ENCODE data around the gene SDK1.

SDK1 gene

GRCh38 chr7:4000139-4000538 lies 699.1 kb downstream of the SDK1 start:
- H3K4me1 Mint-ChIP-seq: peaks cover 13% of the 10 kb centered on the region
- no peak overlapping the region for H3K27ac Mint-ChIP-seq
- H3K27me3 Mint-ChIP-seq (ENCODE audit: low read depth): peaks cover 4% of the 10 kb centered on the region

GRCh38 chr7:4000934-4001333 lies 699.9 kb downstream of the SDK1 start:
- Mint-ChIP-seq H3K36me3 (ENCODE audit: low read depth) (no peaks in the 10 kb centered on the region), H3K27me3 (ENCODE audit: low read depth) (no peaks in the 10 kb centered on the region), H3K27ac (no peak overlapping the region), H3K4me3 (no peak overlapping the region), H3K4me1 (peaks cover 13% of the 10 kb centered on the region), H3K9me3 (no peaks in the 10 kb centered on the region)
- TF ChIP-seq CTCF (IDR thresholded peaks at IDR 0.05; ENCODE audit: unreplicated experiment in 3 of 3): no peak

More at GRCh38 chr7:4000139-4000538, 699.1 kb downstream of the SDK1 start:
- no peaks in the 10 kb centered on the region for H3K9me3 Mint-ChIP-seq
- TF ChIP-seq CTCF (IDR thresholded peaks at IDR 0.05; ENCODE audit: unreplicated experiment in 3 of 3): no peak
- H3K4me3 Mint-ChIP-seq: no peak overlapping the region
- H3K36me3 Mint-ChIP-seq (ENCODE audit: low read depth): no peaks in the 10 kb centered on the region

GRCh38 chr7:4001742-4002141 lies 700.7 kb downstream of the SDK1 start:
- no peaks in the 10 kb centered on the region for H3K36me3 Mint-ChIP-seq (ENCODE audit: low read depth)
- no peaks in the 10 kb centered on the region for H3K9me3 Mint-ChIP-seq
- no peak overlapping the region for H3K4me3 Mint-ChIP-seq
- peaks cover 20% of the 10 kb centered on the region for H3K4me1 Mint-ChIP-seq
- H3K27me3 Mint-ChIP-seq (ENCODE audit: low read depth): peaks cover 3% of the 10 kb centered on the region
- no peak overlapping the region for H3K27ac Mint-ChIP-seq
- TF ChIP-seq CTCF (IDR thresholded peaks at IDR 0.05; ENCODE audit: unreplicated experiment in 3 of 3): no peak

GRCh38 chr7:4003503-4003902 lies 702.5 kb downstream of the SDK1 start:
- peaks cover 23% of the 10 kb centered on the region for H3K4me1 Mint-ChIP-seq
- no peaks in the 10 kb centered on the region for H3K9me3 Mint-ChIP-seq
- TF ChIP-seq CTCF (IDR thresholded peaks at IDR 0.05; ENCODE audit: unreplicated experiment in 3 of 3): no peak
- H3K36me3 Mint-ChIP-seq (ENCODE audit: low read depth): no peaks in the 10 kb centered on the region
- H3K4me3 Mint-ChIP-seq: no peak overlapping the region
- H3K27ac Mint-ChIP-seq: no peak overlapping the region
- H3K27me3 Mint-ChIP-seq (ENCODE audit: low read depth): peaks cover 7% of the 10 kb centered on the region

- H3K4me1 Mint-ChIP-seq: peaks cover 19% of the 10 kb centered on the region
- TF ChIP-seq CTCF (IDR thresholded peaks at IDR 0.05; ENCODE audit: unreplicated experiment in 3 of 3): no peak
- H3K36me3 Mint-ChIP-seq (ENCODE audit: low read depth): no peaks in the 10 kb centered on the region
- H3K27ac Mint-ChIP-seq: no peak overlapping the region
- no peaks in the 10 kb centered on the region for H3K9me3 Mint-ChIP-seq
- H3K4me3 Mint-ChIP-seq: no peak overlapping the region
- peaks cover 20% of the 10 kb centered on the region for H3K27me3 Mint-ChIP-seq (ENCODE audit: low read depth)
These were observed 705.6 kb downstream of the SDK1 start for GRCh38 chr7:4006687-4007086.

GRCh38 chr7:4009211-4010060 lies 708.4 kb downstream of the SDK1 start:
- Mint-ChIP-seq H3K4me1 (peaks cover 28% of the 10 kb centered on the region), H3K27ac (no peak overlapping the region), H3K4me3 (no peak overlapping the region), H3K9me3 (no peaks in the 10 kb centered on the region), H3K27me3 (ENCODE audit: low read depth) (peaks cover 34% of the 10 kb centered on the region), H3K36me3 (ENCODE audit: low read depth) (no peaks in the 10 kb centered on the region)
- TF ChIP-seq CTCF (IDR thresholded peaks at IDR 0.05; ENCODE audit: unreplicated experiment in 3 of 3): no peak

Measured in nephron (organoid).